ENCODE results near the gene CCDC174. TPM values are rescaled to one million over a fixed set of nuclear protein-coding genes. Genes with fewer than 3 reads are reported as not detected.
A peak's percentile ranks its signal among the peaks of the same experiment; 100 is the strongest.
"Not testable (repeated sequence)": the region's sequence is repeated elsewhere in the genome, so short reads cannot be mapped to it uniquely, and the experiment has no call there.

The CCDC174 gene
- total RNA-seq, 1 donor from 2014 or later, result 5.8 TPM

- TF ChIP-seq CTCF (IDR thresholded peaks at IDR 0.05; ENCODE audit: insufficient read depth, low read length, severe bottlenecking), result no peak
- no peaks in the 10 kb centered on the region for H3K36me3 ChIP-seq (ENCODE audit: control insufficient read depth, insufficient read depth, low read length)
- FAIRE-seq (no peak), DNase-seq (ENCODE audit: low read depth) (no peak)
- no peak overlapping the region for H3K4me3 ChIP-seq (ENCODE audit: low read depth, low read length)
- no peaks in the 10 kb centered on the region for H3K27me3 ChIP-seq (ENCODE audit: control insufficient read depth, insufficient read depth, low read length)
Observed at GRCh38 chr3:14647976-14648955, 3.3 kb upstream of the CCDC174 start.

GRCh38 chr3:14649466-14649865, 2.1 kb upstream of the CCDC174 start:
- TF ChIP-seq CTCF (IDR thresholded peaks at IDR 0.05; ENCODE audit: insufficient read depth, low read length, severe bottlenecking), result no peak
- Histone ChIP-seq H3K4me3 (ENCODE audit: low read depth, low read length) (no peak overlapping the region), H3K36me3 (ENCODE audit: control insufficient read depth, insufficient read depth, low read length) (no peaks in the 10 kb centered on the region), H3K27me3 (ENCODE audit: control insufficient read depth, insufficient read depth, low read length) (no peaks in the 10 kb centered on the region)
- FAIRE-seq (no peak), DNase-seq (ENCODE audit: low read depth) (no peak)

GRCh38 chr3:14650193-14650592, 1.4 kb upstream of the CCDC174 start:
- no peak for TF ChIP-seq CTCF (IDR thresholded peaks at IDR 0.05; ENCODE audit: insufficient read depth, low read length, severe bottlenecking)
- FAIRE-seq (no peak), DNase-seq (ENCODE audit: low read depth) (no peak)
- no peak overlapping the region for H3K4me3 ChIP-seq (ENCODE audit: low read depth, low read length)
- H3K27me3 ChIP-seq (ENCODE audit: control insufficient read depth, insufficient read depth, low read length), result no peaks in the 10 kb centered on the region
- H3K36me3 ChIP-seq (ENCODE audit: control insufficient read depth, insufficient read depth, low read length), result no peaks in the 10 kb centered on the region

GRCh38 chr3:14652360-14652907, 872 bp downstream of the CCDC174 start:
- not testable (repeated sequence) for FAIRE-seq; H3K27me3 ChIP-seq (ENCODE audit: control insufficient read depth, insufficient read depth, low read length); H3K36me3 ChIP-seq (ENCODE audit: control insufficient read depth, insufficient read depth, low read length)
- peak; percentile 11 for DNase-seq (ENCODE audit: low read depth)
- H3K4me3 ChIP-seq (ENCODE audit: low read depth, low read length), result peak overlapping the region; percentile 79

GRCh38 chr3:14657579-14657978, 6.0 kb downstream of the CCDC174 start:
- FAIRE-seq, result no peak
- Histone ChIP-seq H3K4me3 (ENCODE audit: low read depth, low read length) (no peak overlapping the region), H3K27me3 (ENCODE audit: control insufficient read depth, insufficient read depth, low read length) (no peaks in the 10 kb centered on the region), H3K36me3 (ENCODE audit: control insufficient read depth, insufficient read depth, low read length) (peaks cover 30% of the 10 kb centered on the region)
- TF ChIP-seq CTCF (IDR thresholded peaks at IDR 0.05; ENCODE audit: insufficient read depth, low read length, severe bottlenecking), result no peak
- DNase-seq (ENCODE audit: low read depth), result no peak

- no peak for TF ChIP-seq CTCF (IDR thresholded peaks at IDR 0.05; ENCODE audit: insufficient read depth, low read length, severe bottlenecking)
- peaks cover 33% of the 10 kb centered on the region for H3K36me3 ChIP-seq (ENCODE audit: control insufficient read depth, insufficient read depth, low read length)
- no peak for DNase-seq (ENCODE audit: low read depth)
- FAIRE-seq, result no peak
- H3K27me3 ChIP-seq (ENCODE audit: control insufficient read depth, insufficient read depth, low read length), result no peaks in the 10 kb centered on the region
- H3K4me3 ChIP-seq (ENCODE audit: low read depth, low read length), result no peak overlapping the region
Observed at GRCh38 chr3:14658978-14659377, 7.4 kb downstream of the CCDC174 start.
